MCF 10A (cell line): ENCODE results near the gene RNF175. TPM values are rescaled to one million over a fixed set of nuclear protein-coding genes. Genes with fewer than 3 reads are reported as not detected.

Experiments
- BruUV-seq: library from RNA; stranded (reverse); fragments of 400-500 nt; replicated peaks from 2 replicates; lab custom pipeline; 2021; lab: Mats Ljungman, UMichigan
- CTCF ChIA-PET: fragments of 300-600 bp; sonication (Branson Sonifier 250); formaldehyde crosslinking; extraction: SDS; loops from one replicate; lab custom pipeline; 2021; ENCODE audit warnings: antibody characterized with exemption, inconsistent platforms; lab: Yijun Ruan, JAX
- POLR2A ChIA-PET: fragments of 300-600, 350-650 bp; sonication (Branson Sonifier 250); formaldehyde crosslinking; extraction: SDS; loops from one replicate; lab custom pipeline; 2020; ENCODE audit warnings: antibody characterized with exemption, inconsistent platforms; lab: Yijun Ruan, JAX
- DNase-seq: peaks from one replicate; pipeline ENCODE4 v3.0.0-alpha.2; 2018; ENCODE audit not compliant: unreplicated experiment
- H3K27ac Mint-ChIP-seq: one replicate; pipeline ENCODE4 v1.8.0; 2022; ENCODE audit warnings: mild to moderate bottlenecking, low read depth, mixed read lengths; ENCODE audit not compliant: unreplicated experiment
- H3K27me3 Mint-ChIP-seq: one replicate; pipeline ENCODE4 v1.8.0; 2022; ENCODE audit warnings: mixed read lengths; ENCODE audit not compliant: insufficient read depth, unreplicated experiment
- H3K36me3 Mint-ChIP-seq: one replicate; pipeline ENCODE4 v1.8.0; 2022; ENCODE audit warnings: mild to moderate bottlenecking, moderate library complexity, mixed read lengths; ENCODE audit not compliant: insufficient read depth, unreplicated experiment
- H3K4me1 Mint-ChIP-seq: one replicate; pipeline ENCODE4 v1.8.0; 2022; ENCODE audit warnings: mixed read lengths; ENCODE audit not compliant: insufficient read depth, unreplicated experiment
- H3K4me3 Mint-ChIP-seq: one replicate; pipeline ENCODE4 v1.8.0; 2022; ENCODE audit warnings: mild to moderate bottlenecking, moderate library complexity, mixed read lengths; ENCODE audit not compliant: unreplicated experiment
- H3K9me3 Mint-ChIP-seq: one replicate; pipeline ENCODE4 v1.8.0; 2022; ENCODE audit warnings: mixed read lengths; ENCODE audit not compliant: unreplicated experiment
- intact Hi-C: fragments of 100-400 bp; cut with micrococcal nuclease; formaldehyde crosslinking; loops from 2 replicates; pipeline ENCODE4 v1.14.1; 2022
- total RNA-seq: library from RNA; stranded (reverse); gene quantifications from 2 replicates; pipeline ENCODE4 v1.2.3, GENCODE V29; 2022
- TF ChIP-seq, protein P1 (sequence below): fragments of 200-600 bp; IDR thresholded peaks from one replicate; pipeline ENCODE4 v1.8.0; 2022; ENCODE audit warnings: antibody characterized with exemption, mild to moderate bottlenecking; ENCODE audit not compliant: unreplicated experiment

Gene RNF175
- total RNA-seq, 1 experiment from 2014 or later = 0.42 TPM

DNA sequence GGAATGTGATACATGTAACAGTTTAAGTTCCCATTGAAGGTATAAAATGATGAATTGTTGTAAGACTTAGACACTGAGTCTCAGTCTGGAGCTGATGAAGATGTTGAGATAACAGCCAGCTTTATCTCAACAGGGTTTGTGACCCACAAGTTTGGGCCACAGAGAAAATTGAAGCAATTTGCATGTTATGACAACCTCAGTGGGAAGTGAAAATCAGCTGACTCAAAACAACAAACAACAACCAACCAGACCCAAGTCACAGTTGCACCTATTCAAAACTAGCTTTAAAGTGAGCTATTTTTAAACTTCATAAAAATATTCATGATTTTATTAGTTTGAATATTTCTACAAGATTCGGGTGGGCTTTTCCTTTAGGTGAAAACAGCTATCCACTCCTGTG, 21.1 kb upstream of the RNF175 start:
- Mint-ChIP-seq H3K4me1 (peaks cover 13% of the 10 kb centered on the region), H3K4me3 (no peak overlapping the region), H3K36me3 (no peaks in the 10 kb centered on the region), H3K27ac (no peak overlapping the region), H3K9me3 (no peaks in the 10 kb centered on the region), H3K27me3 (no peaks in the 10 kb centered on the region)
- ChIA-PET CTCF (interaction anchor here (0.6 to 1.5 kb wide), 3 partner anchors 31 to 770 kb away, joined by 3 to 5 read pairs (median 4); partner anchors contain the start of gene PLRG1), POLR2A (no interaction called here)
- TF ChIP-seq, protein P1, sequence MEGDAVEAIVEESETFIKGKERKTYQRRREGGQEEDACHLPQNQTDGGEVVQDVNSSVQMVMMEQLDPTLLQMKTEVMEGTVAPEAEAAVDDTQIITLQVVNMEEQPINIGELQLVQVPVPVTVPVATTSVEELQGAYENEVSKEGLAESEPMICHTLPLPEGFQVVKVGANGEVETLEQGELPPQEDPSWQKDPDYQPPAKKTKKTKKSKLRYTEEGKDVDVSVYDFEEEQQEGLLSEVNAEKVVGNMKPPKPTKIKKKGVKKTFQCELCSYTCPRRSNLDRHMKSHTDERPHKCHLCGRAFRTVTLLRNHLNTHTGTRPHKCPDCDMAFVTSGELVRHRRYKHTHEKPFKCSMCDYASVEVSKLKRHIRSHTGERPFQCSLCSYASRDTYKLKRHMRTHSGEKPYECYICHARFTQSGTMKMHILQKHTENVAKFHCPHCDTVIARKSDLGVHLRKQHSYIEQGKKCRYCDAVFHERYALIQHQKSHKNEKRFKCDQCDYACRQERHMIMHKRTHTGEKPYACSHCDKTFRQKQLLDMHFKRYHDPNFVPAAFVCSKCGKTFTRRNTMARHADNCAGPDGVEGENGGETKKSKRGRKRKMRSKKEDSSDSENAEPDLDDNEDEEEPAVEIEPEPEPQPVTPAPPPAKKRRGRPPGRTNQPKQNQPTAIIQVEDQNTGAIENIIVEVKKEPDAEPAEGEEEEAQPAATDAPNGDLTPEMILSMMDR = no peak
- no peak for DNase-seq
- intact Hi-C loops = no loop called here
- no TSS peak for BruUV-seq

DNA sequence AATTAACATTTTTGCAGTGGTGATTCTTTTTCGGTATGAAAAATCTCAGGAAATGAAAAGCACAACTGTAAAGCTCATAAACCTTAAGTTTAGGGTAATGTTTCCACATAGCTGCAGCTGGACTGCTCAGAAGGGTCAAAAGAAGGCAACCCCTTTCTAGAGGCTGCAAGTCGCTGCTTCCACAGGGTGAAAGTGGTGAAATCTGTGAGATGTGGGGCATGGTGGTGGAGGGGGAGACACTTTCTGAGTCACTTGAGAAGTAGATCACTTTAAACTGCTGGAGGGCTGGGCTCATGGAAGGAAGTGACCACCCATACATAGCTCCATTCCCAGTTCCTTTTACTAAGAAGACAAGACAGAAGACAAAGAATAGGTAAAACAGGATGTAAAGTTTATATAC, 20.4 kb upstream of the RNF175 start:
- DNase-seq = no peak
- BruUV-seq = no TSS peak
- H3K36me3 Mint-ChIP-seq = no peaks in the 10 kb centered on the region
- no peaks in the 10 kb centered on the region for H3K9me3 Mint-ChIP-seq
- ChIA-PET CTCF (interaction anchor here (0.7 to 1.5 kb wide), 2 partner anchors 30 to 338 kb away, joined by 3 to 4 read pairs; no protein-coding TSS in a partner anchor), POLR2A (no interaction called here)
- H3K4me1 Mint-ChIP-seq = peaks cover 13% of the 10 kb centered on the region
- H3K27me3 Mint-ChIP-seq = no peaks in the 10 kb centered on the region
- intact Hi-C loops = no loop called here
- no peak overlapping the region for H3K4me3 Mint-ChIP-seq
- TF ChIP-seq, protein P1 = no peak
- H3K27ac Mint-ChIP-seq = no peak overlapping the region

DNA sequence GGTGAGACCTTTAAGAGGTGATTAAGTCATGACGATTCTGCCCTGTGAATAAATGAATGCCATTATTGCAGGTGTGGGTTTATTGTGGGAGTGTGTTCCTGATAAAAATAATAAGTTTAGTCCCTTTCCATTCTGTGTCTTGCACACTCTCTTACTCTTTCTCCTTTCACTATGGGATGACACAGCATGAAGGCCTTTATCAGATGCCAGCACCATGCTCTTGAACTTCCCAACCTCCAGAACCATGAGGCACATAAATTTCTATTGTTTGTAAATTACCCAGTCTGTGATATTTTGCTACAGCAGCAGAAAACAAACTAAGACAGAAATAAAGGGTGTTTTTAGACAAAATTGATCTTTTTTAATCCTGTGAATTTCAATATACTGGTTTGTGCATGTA, 18.6 kb upstream of the RNF175 start:
- POLR2A ChIA-PET = no interaction called here
- no peak for DNase-seq
- Mint-ChIP-seq H3K9me3 (no peaks in the 10 kb centered on the region), H3K27ac (no peak overlapping the region), H3K36me3 (no peaks in the 10 kb centered on the region), H3K27me3 (no peaks in the 10 kb centered on the region), H3K4me1 (peaks cover 13% of the 10 kb centered on the region), H3K4me3 (no peak overlapping the region)
- CTCF ChIA-PET = no interaction called here
- intact Hi-C loops = no loop called here
- TF ChIP-seq, protein P1 = no peak
- BruUV-seq = no TSS peak

DNA sequence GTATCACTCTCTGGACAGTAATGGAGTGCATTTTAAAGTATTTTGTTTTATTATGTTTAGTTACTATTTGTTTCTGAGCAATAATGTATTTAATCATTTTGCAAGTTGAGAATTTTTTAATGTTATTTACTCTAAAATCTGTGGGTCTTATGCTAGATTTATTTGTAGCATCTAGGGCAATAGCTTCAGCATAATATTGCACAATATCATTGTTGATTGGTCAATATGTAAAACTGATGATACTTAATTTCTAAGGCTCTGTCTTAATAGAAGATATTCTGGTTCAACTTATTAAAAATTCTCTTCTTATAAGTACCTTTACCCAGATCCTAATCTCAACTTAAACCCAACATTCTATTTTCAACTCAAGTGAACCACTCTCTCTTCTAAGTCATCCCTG, 17.6 kb upstream of the RNF175 start:
- Mint-ChIP-seq H3K4me3 (no peak overlapping the region), H3K27ac (no peak overlapping the region), H3K27me3 (no peaks in the 10 kb centered on the region), H3K9me3 (no peaks in the 10 kb centered on the region), H3K36me3 (no peaks in the 10 kb centered on the region), H3K4me1 (peaks cover 9% of the 10 kb centered on the region)
- DNase-seq = no peak
- ChIA-PET CTCF (no interaction called here), POLR2A (interaction anchor here (1.4 kb wide), 1 partner anchor 8 kb away, joined by 3 read pairs; no protein-coding TSS in a partner anchor)
- no TSS peak for BruUV-seq
- intact Hi-C loops = no loop called here
- TF ChIP-seq, protein P1 = no peak
